Retina (tissue), 1 donor: Measurements from ENCODE around the gene ZNF845.
A peak's percentile ranks its signal among the peaks of the same experiment; 100 is the strongest.
"Not testable (repeated sequence)": the region's sequence is repeated elsewhere in the genome, so short reads cannot be mapped to it uniquely, and the experiment has no call there.

Experiments used
- DNase-seq: peaks from one replicate; pipeline ENCODE4 v3.0.0-alpha.2; 2016

The ZNF845 gene

GRCh38 chr19:53333463-53334449, at the start of gene ZNF845:
ZNF845 (plus strand) TSS chr19:53333749; CDS start chr19:53341308, 7,559 bp downstream.
- peak; percentile 95 for DNase-seq

- no peak for DNase-seq
Measured at GRCh38 chr19:53285087-53285486, 48.5 kb upstream of the ZNF845 start.

GRCh38 chr19:53290758-53291549, 42.6 kb upstream of the ZNF845 start:
- no peak for DNase-seq

GRCh38 chr19:53294786-53295441, 38.6 kb upstream of the ZNF845 start:
- no peak for DNase-seq

GRCh38 chr19:53301341-53301740, 32.2 kb upstream of the ZNF845 start:
- not testable (repeated sequence) for DNase-seq

- peak; percentile 79 for DNase-seq
Measured at GRCh38 chr19:53308339-53308811, 25.2 kb upstream of the ZNF845 start.

- no peak for DNase-seq
Measured at GRCh38 chr19:53311044-53311443, 22.5 kb upstream of the ZNF845 start.

GRCh38 chr19:53311897-53312296, 21.7 kb upstream of the ZNF845 start:
- no peak for DNase-seq

- no peak for DNase-seq
Measured at GRCh38 chr19:53328967-53329366, 4.6 kb upstream of the ZNF845 start.

GRCh38 chr19:53332484-53332883, 1.1 kb upstream of the ZNF845 start:
- DNase-seq, result no peak

- DNase-seq, result no peak
Measured at GRCh38 chr19:53333066-53333462, 485 bp upstream of the ZNF845 start.

- not testable (repeated sequence) for DNase-seq
Measured at GRCh38 chr19:53344403-53344802, 10.9 kb downstream of the ZNF845 start.

- no peak for DNase-seq
Measured at GRCh38 chr19:53355739-53356138, 22.2 kb downstream of the ZNF845 start.

GRCh38 chr19:53357821-53358581, 24.5 kb downstream of the ZNF845 start:
- DNase-seq, result no peak

- not testable (repeated sequence) for DNase-seq
Measured at GRCh38 chr19:53360056-53360455, 26.5 kb downstream of the ZNF845 start.

- DNase-seq, result peak; percentile 80
Measured at GRCh38 chr19:53365134-53365898, 31.8 kb downstream of the ZNF845 start, which contains the start of gene ZNF525. ZNF525 (plus strand) TSS chr19:53365705; CDS start chr19:53372282, 6,577 bp downstream.

GRCh38 chr19:53365899-53366493, 32.4 kb downstream of the ZNF845 start:
- DNase-seq, result no peak

GRCh38 chr19:53372196-53372595, 38.6 kb downstream of the ZNF845 start:
- no peak for DNase-seq

- no peak for DNase-seq
Measured at GRCh38 chr19:53374288-53374687, 40.7 kb downstream of the ZNF845 start.

GRCh38 chr19:53374743-53375142, 41.2 kb downstream of the ZNF845 start:
- DNase-seq, result no peak

GRCh38 chr19:53381376-53381775, 47.8 kb downstream of the ZNF845 start:
- no peak for DNase-seq
